GM21737 (cell line): ENCODE results near the gene MEIKIN.
"Not testable (repeated sequence)": the region's sequence is repeated elsewhere in the genome, so short reads cannot be mapped to it uniquely, and the experiment has no call there.

ENCODE experiments used
- ATAC-seq: cut with Tn5 transposase; IDR thresholded peaks from one replicate; pipeline ENCODE4 v1.9.1; 2021; ENCODE audit warnings: mild to moderate bottlenecking, moderate library complexity; ENCODE audit not compliant: unreplicated experiment

MEIKIN gene

DNA sequence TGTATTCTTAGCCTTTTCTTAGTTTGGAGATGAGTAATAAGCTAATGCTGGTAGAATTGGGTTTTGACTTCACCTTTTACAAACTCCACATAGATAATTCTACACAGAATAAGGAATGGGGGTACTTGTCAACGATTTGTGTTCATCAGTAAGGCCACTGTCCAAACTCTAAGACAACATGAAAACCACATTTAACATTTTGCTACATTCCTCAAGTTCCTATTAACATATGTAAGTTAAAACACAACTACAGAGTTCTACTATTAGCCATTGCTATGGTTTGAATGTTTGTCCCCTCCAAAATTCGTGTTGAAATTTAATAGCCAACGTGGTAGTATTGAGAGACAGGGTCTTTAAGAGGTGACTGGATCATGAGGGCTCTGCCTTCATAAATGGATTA, 31.9 kb downstream of the MEIKIN start:
- ATAC-seq = no peak

- no peak for ATAC-seq
These were observed 38.8 kb downstream of the MEIKIN start for GRCh38 chr5:131906668-131907067.

DNA sequence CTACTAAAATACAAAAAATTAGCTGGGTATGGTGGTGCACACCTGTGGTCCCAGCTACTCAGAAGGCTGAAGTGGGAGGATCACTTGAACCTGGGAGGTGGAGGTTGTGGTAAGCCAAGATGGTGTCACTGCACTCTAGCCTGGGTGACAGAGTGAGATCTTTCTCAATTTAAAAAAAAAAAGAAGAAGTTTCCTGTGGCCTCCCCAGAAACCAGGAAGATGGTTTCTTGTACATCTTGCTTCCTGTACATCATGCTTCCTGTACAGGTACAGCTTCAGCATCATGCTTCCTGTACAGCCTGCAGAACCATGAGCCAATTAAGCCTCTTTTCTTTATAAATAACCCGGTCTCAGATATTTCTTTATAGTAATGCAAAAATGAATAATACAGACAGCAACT, 43.2 kb downstream of the MEIKIN start:
- not testable (repeated sequence) for ATAC-seq

GRCh38 chr5:131899686-131900085, 45.8 kb downstream of the MEIKIN start:
- ATAC-seq = no peak

GRCh38 chr5:131883984-131884383, 61.5 kb downstream of the MEIKIN start:
- ATAC-seq = no peak

- no peak for ATAC-seq
These were observed 65.8 kb downstream of the MEIKIN start for GRCh38 chr5:131879705-131880104.

DNA sequence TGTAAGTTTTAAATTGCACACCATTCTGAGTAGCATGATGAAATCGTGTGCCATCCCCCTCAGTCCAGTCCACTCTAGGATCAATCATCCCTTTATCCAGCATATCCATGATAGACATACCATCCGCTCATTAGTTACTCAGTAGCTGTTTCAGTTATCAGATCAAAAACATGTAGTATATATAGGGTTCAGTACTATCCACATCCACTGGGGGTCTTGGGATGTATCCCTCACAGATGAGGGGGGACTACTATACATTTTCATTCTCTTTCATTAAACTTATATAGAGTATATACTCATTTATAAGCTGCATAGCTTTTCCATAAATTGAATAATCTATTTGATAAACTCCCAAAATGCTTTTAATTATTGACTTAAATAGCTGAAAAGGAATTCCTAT, 67.6 kb downstream of the MEIKIN start:
- ATAC-seq = no peak

DNA sequence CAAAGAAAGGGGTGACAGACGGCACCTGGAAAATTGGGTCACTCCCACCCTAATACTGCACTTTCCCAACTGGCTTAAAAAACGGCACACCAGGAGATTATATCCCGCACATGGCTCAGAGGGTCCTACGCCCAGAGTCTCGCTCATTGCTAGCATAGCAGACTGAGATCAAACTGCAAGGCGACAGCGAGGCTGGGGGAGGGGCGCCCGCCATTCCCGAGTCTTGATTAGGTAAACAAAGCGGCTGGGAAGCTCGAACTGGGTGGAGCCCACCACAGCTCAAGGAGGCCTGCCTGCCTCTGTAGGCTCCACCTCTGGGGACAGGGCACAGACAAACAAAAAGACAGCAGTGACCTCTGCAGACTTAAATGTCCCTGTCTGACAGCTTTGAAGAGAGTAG, 74.2 kb downstream of the MEIKIN start:
- ATAC-seq = not testable (repeated sequence)

- no peak for ATAC-seq
These were observed 77.9 kb downstream of the MEIKIN start for GRCh38 chr5:131867524-131867923.

- no peak for ATAC-seq
These were observed 81.8 kb downstream of the MEIKIN start for GRCh38 chr5:131863700-131864099.

DNA sequence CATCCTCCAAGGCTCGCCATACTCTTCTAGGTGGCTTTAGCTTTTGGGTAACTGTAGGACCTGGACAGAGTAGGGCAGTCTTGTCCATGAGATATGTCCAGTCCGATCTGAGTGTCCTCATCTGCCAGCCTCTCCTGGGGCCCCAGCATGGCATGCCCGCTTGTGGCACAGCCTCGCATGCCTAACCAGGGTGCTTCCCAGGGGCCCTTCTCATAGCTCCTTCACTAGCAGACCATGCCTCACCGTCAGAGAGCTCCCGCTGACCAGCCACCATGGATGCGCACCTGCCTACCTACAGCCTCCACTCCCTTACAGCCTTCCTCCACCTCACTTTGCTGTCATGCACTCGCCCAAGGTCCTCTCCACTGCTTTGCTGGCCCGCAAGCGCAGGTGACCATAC, 88.1 kb downstream of the MEIKIN start:
- no peak for ATAC-seq

GRCh38 chr5:131855452-131855851, 90.0 kb downstream of the MEIKIN start:
- no peak for ATAC-seq

DNA sequence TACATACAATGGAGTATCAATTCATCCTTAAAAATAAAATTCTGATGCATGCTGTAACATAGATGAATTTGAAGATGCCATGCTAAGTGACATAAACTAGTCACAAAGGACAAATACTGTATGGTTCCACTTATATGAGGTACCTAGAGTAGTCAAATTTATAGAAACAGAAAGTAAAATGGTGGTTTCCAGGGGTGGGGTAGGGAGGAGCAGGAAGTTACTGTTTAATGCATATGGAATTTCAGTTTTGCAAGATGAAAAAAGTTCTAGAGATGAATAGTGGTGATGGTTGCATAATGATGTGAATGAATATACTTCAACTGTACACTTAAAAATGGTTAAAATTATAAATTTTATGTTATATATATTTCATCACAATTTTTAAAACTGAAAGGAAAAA, 91.3 kb downstream of the MEIKIN start:
- peak; percentile 93 for ATAC-seq

DNA sequence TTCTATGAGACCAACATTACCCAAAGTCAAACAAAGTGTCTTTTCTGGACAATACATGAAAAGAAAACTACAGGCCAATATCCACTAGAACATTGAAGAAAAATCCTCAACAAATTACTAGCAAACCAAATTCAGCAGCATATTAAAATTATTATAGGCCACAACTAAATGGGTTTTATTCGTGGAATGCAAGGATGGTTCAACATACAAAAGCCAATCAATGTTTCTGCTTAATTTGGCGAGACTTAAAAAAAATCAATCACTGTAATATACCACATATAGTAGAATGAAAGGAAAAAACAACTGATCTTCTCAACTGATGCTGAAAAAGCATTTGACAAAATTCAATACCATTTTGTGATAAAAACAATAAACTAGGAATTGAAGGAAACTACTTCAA, 96.8 kb downstream of the MEIKIN start:
- ATAC-seq = no peak

DNA sequence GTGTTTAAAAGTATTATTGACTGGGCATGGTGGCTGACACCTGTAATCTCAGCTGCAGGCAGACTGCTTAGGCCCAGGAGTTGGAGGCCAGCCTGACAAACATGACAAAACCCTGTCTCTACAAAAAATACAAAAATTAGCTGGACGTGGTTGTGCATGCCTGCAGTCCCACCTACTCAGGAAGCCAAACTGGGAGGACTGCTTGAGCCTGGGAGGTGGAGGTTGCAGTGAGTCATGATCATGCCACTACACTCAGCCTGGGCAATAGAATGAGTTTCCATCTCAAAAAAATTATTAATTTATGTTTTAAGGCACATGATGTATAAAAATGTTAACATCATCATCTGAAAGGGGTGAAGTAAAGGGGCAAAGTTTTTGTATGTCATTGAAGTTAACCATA, 98.9 kb downstream of the MEIKIN start:
- no peak for ATAC-seq

- no peak for ATAC-seq
These were observed 99.6 kb downstream of the MEIKIN start for GRCh38 chr5:131845828-131846227.

- not testable (repeated sequence) for ATAC-seq
These were observed 102.5 kb downstream of the MEIKIN start for GRCh38 chr5:131842971-131843370.

DNA sequence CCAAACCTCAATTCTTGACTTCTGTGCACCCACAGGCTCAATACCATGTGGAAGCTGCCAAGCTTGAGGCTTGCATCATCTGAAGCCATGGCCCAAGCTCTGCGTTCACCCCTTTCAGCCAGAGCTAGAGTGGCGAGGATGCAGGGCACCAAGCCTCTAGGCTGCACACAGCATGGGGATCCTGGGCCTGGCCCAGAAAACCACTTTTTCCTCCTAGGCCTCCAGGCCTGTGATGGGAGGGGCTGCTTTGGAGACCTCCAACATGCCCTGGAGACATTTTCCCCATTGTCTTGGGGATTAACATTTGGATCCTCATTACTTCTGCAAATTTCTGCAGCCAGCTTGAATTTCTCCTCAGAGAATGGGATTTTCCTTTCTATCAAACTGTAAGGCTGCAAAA, 112.8 kb downstream of the MEIKIN start:
- ATAC-seq = not testable (repeated sequence)

DNA sequence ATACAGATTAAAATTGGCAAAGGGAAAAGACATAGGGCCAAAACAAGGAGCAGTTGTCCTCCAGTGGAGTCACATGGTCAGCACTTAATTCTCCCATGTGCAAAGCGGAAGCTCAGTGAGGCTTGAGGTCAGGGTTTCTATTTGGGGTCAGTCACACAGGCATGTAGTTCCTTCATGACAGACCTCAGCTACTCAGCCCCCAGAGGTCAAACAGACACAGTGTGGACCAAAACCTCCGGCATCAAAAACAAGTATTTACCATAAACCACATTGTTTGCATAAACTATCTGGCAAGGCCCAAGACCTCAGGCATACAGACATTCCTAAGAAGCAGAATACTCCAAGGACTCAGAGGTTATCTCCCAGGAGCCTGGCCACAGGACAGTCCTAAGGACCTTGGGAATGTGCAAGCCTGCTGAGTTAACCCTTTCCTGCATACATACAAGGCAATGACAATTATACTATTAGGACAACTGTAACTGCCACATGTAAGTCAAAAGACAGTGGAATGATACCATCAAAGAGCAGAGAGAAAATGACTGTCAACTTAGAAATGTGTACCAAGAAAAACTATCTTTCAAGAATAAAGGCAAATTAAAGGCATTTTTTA, 120.0 kb downstream of the MEIKIN start:
- ATAC-seq = no peak

GRCh38 chr5:131824631-131825030, 120.8 kb downstream of the MEIKIN start:
- ATAC-seq = no peak

DNA sequence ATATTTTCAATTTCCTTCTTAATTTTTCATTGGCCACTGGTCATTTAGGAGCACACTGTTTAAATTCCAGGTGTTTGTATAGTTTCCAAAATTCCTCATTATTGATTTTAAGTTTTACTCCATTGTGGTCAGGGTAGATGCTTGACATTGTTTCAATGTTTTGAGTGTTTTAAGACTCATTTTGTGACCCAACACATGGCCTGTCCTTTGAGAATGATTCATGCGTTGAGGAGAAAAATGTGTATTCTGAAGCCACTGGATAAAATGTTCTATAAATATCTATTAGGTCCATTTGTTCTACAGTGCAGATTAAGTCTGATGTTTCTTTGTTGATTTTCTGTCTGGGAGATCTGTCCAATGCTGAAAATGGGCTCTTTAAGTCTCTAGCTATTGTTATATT, 124.2 kb downstream of the MEIKIN start:
- ATAC-seq = no peak

GRCh38 chr5:131818001-131818724, 127.3 kb downstream of the MEIKIN start:
- no peak for ATAC-seq

- ATAC-seq = no peak
These were observed 130.5 kb downstream of the MEIKIN start for GRCh38 chr5:131814990-131815389.
